SK-N-MC (cell line): ENCODE results near the gene ANXA3.

Experiments used
- EZH2 ChIP-seq: fragments of 200-600 bp; sonication (generic); IDR thresholded peaks from one replicate; pipeline ENCODE4 v1.6.1; 2017; ENCODE audit warnings: antibody characterized with exemption
- POLR2AphosphoS5 ChIP-seq: IDR thresholded peaks from 2 replicates; pipeline ENCODE4 v1.6.1; 2012; ENCODE audit warnings: mild to moderate bottlenecking, low read depth, low read length, borderline replicate concordance

DNA sequence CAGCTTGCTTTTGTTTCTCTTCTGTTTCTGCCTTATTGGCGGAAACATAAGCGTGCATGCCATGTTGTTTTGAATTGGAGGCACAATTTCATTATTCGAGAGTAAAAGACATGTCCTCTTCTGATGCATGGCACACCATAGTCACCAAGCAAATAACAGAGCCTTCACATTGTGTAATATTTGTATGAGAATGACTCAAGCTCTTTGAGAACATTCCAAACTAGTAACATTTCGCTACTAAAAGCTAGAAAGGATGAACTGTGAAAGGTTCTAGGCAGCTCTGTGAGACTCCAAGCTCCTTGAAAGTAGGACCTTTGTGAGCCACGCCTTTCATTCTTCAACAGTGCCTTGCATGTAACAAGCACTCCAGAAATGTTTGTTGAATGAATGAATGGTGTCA, 9.2 kb upstream of the ANXA3 start:
- no peak for TF ChIP-seq EZH2
- TF ChIP-seq POLR2AphosphoS5: no peak
